Pons (tissue), 1 donor: ENCODE results near the gene HS6ST2.

Experiments
- DNase-seq: peaks from one replicate; pipeline ENCODE4 v3.0.0-alpha.2; 2016; ENCODE audit warnings: low spot score

The HS6ST2 gene

DNA sequence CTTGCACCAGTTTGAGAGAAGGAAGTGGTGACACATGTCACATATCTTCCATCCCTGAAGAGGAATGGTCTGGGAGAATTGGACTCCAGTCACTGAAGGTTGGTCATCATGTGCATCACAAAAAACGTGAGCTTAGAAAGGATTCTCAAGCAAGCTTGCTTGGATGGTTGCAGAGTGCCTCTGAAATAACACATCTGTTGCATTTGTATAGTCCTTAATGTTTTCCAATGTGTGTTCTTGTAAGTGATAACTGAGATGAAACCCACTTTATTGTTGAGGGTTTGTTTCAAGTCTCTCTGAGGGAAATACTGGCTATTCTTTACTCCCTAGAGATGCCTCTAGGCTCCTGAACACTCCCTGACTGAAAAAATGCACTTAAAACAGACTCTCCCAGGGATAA lies 285.1 kb downstream of the HS6ST2 start:
- DNase-seq = no peak

- no peak for DNase-seq
Measured at GRCh38 chrX:132671229-132671641, 287.2 kb downstream of the HS6ST2 start.

GRCh38 chrX:132669142-132669541 lies 289.3 kb downstream of the HS6ST2 start:
- DNase-seq = no peak

GRCh38 chrX:132668178-132668577 lies 290.3 kb downstream of the HS6ST2 start:
- no peak for DNase-seq

DNA sequence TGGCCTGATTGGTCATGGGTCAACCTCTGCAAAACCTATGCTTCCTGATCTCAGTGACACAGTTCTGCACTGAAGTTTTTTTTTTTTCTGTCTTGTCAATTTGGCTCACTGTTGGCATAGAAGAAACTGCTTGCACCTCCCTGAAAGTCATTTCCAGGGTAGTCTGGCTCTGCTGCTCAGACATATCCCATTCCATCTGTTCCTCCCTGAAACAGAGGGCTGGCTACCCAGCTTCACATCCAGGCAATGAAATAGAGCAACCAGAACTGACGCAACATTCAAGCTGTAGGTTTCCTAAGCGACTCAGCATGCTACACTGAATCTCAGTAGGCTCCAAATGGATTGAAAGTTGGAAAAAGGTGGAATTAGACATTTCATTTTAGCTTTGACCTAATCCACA lies 292.8 kb downstream of the HS6ST2 start:
- DNase-seq = peak; percentile 1

DNA sequence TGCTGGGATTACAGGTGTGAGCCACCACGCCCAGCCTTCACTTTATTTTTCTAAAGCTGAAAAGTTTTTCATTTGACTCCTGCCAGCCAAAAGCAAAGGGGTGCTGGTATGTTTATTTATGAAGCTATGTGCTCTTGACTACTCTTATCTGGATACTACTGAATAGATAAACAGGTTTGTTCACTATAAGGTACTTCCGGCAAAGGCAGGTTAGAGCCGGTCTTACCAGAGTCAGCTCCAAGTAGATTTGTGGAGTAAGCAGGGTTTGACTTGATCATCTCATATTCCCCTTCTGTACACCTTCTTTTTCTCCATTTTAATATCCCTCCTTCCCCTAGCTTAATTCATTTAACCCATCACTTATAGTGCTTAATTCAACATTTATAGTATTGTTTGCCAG lies 294.2 kb downstream of the HS6ST2 start:
- no peak for DNase-seq

DNA sequence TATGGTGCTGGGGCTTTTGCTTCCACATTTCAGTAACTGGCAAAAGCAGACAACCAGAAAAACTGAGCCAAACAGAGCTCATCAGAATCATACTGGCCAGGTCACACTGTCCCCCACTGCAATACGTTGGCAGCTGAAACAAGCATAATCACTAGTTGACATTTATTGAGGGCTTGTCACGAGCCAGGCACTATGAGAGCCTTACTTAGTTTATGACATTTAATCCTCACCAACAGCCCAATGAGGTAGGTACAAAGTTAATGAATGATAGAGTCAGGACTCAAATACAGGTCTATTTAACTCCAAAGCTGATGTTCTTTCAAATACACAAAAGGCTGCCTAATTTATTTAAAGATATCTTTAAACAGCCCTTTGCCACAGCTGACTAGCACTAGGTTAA lies 295.6 kb downstream of the HS6ST2 start:
- no peak for DNase-seq

- no peak for DNase-seq
Measured at GRCh38 chrX:132657876-132658275, 300.6 kb downstream of the HS6ST2 start.

DNA sequence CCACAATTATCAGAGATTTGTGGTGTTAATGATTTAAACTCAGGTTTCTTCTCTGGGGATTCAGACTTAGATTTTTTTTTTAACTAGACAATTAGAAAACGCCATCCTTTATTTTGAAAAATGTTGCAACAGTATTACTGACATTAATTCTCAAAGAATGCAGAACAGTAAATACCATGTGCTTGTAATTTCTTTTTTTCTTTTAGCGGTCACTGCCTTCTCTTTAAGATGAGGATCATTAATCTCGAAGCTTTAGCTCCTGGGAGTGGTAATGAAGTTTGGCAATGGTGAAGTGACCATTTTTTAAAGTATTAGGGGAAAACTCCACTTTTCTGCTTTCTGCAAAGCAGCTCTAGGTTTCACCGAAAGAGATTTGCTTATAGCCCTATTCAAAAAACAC lies 305.6 kb downstream of the HS6ST2 start:
- no peak for DNase-seq

DNA sequence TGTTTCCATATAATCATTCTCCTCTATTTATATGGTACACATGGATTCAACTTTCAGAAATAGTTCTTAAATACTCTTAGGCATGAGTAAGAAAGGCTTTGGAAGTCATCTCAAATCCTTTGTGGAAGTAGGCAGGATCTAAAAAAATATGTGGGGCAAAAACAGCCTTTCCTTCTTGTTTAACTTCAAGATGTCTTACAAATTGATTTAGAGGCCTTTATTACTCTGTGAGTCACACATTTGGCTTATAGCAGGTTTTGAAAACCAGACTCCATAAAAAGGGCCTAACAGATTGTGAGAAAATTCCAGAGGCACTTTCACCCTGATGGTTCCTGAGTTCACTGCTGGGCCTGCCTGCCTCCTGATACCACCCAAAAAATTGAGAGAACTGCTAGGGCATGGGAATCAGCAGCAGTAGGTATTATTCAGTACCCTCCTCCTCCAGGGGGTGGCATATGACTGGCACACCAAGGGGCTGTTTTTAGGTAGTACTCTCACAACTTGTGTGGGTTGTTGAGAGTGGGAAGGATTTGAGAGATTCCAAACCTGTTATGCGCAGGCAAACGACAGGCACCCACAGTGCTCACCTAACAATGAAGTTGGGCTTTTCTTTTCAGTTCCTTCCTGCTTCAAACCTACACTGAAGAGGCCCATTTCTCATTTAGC lies 306.9 kb downstream of the HS6ST2 start:
- no peak for DNase-seq

- no peak for DNase-seq
Measured at GRCh38 chrX:132648895-132649294, 309.5 kb downstream of the HS6ST2 start.

- DNase-seq = no peak
Measured at GRCh38 chrX:132639446-132639845, 319.0 kb downstream of the HS6ST2 start.

- DNase-seq = no peak
Measured at GRCh38 chrX:132638313-132638712, 320.1 kb downstream of the HS6ST2 start.

GRCh38 chrX:132636080-132636479 lies 322.3 kb downstream of the HS6ST2 start:
- DNase-seq = no peak

- no peak for DNase-seq
Measured at GRCh38 chrX:132634521-132634920, 323.9 kb downstream of the HS6ST2 start.

DNA sequence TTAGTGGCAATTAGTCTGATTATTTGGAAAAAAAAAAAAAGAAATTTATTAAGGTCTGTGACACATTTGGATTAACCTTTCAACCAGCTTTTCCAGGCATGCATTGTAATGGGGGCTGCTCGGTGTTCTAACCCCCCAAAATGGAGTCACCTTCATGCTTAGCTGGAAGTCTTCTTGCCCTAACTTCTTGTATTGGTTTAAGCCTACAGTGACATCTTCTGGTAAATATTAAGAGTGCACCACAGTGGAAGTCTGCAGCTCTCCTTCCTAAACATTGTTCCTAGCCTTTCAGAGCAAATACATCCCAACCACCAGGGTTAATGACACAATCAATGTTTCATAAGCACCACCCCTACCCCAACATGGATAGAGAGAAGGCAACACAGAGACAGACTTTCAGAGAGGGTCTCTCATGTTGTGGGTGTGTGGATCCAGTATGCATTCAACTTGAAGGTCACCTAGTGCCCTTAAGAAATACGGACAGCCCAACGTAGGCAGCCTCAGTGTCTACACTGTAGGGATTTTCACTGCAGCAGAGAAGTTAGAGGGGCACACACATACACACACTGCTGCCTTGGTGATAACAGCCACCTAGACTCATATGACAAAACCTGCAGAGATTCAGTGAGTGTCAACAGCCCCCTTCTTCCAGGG lies 326.7 kb downstream of the HS6ST2 start:
- peak; percentile 22 for DNase-seq

DNA sequence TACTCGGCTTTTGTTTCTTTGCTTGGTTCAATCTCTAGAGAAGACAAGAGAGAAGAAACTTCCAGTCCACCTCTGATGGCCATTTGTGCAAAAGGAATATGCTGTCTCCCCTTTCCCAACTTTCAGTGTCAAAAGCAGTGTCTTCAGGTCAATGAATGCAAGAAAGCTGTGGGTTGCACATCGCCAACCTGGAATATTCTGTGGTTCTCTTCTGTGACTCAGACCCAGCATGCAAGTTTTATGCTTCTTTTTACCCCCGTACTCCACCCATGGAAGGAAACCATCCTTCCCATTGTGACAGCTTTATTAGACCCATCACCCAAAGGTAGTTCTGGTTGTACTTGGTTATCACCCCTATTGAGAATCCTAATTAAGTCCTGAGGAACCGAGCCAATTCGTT lies 334.0 kb downstream of the HS6ST2 start:
- no peak for DNase-seq

DNA sequence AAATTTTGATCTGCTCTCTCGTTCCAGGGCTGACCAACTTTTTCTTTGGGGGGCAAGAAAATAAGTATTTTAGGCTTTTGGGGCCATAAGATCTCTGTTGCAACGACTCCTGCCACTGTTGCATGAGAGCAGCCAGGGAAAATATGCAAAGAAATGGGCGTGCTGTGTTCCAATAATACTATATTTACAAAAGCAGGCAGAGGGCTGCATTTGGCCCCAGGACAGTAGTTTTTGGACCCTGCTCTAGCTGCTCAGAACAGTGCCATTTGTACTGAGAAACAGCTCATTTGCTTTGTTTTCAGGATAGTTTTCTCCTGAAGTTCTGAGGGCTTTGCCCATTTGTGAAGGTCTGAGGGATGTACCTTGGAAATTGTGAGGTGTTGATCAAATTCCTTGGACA lies 334.5 kb downstream of the HS6ST2 start:
- DNase-seq = no peak

GRCh38 chrX:132623300-132623699 lies 335.1 kb downstream of the HS6ST2 start:
- no peak for DNase-seq

DNA sequence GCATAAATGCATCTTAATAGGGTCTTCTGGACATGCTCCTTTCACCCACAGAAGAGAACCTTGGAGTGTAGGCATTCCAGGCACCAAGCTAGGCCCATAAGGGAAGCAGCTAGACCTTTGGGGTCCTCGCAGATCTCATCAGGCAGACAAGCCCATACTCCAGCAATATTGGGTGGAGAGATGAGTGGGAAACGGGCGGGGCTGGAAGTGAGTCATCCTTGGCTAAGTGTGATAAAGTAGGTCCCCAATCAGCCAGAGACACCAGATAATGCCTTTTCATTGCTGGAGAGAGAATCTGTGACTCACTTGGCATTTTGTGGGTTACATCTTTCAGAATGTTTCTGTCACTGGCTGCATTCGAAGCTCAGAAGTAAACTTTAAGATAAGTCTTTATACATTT lies 336.3 kb downstream of the HS6ST2 start:
- DNase-seq = no peak

DNA sequence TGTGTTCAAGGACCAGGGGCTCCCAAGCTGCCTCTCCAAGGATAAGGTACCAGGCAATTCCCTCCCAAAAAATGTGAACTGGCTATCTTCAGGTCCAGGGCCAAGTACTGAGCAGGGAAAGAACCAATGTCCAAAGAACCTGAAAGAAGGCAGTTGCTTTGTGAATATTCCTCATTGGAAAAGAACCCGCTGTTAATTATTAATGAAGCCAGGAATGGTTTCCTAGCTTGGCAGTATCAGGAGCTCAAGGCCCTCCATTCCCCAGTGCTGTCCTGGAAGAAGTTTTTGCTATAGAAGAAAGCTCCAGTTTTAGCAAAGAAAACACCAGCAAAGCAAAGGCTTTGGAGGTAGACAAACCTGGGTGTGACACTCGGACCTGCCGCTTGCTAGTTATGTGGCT lies 339.6 kb downstream of the HS6ST2 start:
- DNase-seq = no peak

GRCh38 chrX:132615391-132616131 lies 342.9 kb downstream of the HS6ST2 start:
- DNase-seq = peak; percentile 19

GRCh38 chrX:132614297-132614696 lies 344.1 kb downstream of the HS6ST2 start:
- no peak for DNase-seq
